Lower leg skin (tissue), 4 donors: Measurements from ENCODE around the gene P4HTM. TPM values are rescaled to one million over a fixed set of nuclear protein-coding genes. Genes with fewer than 3 reads are reported as not detected.

Experiments used
- DNase-seq, 2 donors: peaks; one replicate each; pipeline ENCODE4 v3.0.0-alpha.2; 2019; ENCODE audit warnings: low spot score in 2 of 2
- H3K4me3 ChIP-seq: fragments of 200-600 bp; sonication (generic); 2 replicates; pipeline ENCODE4 v1.5.1; 2017; ENCODE audit warnings: mild to moderate bottlenecking, low read depth; ENCODE audit not compliant: poor library complexity, severe bottlenecking
- POLR2A ChIP-seq, 2 donors: fragments of 450-650 bp; IDR thresholded peaks; one replicate each; pipeline ENCODE4 v1.6.1; 2016 to 2017; ENCODE audit warnings: antibody characterized with exemption in 2 of 2, mild to moderate bottlenecking in 1 of 2, moderate library complexity in 1 of 2
- WGBS, 2 donors: methylation state at CpG; one replicate each; pipeline ENCODE4 v1.1.5; 2018; 5-methylcytosine and 5-hydroxymethylcytosine counted together
- intact Hi-C: fragments of 100-400 bp; cut with DNase I; formaldehyde crosslinking; loops from one replicate; pipeline ENCODE4 v1.15.0; 2023; ENCODE audit warnings: low total_unique reads
- total RNA-seq, 4 donors: library from RNA; depleted of rRNA; stranded (reverse); fragments of >200 nt; gene quantifications; one replicate each; pipeline ENCODE4 v1.1.0, GENCODE V29; 2016
- TF ChIP-seq, protein P1 (sequence below), 3 donors: fragments of 450-650 bp; IDR thresholded peaks; one replicate each; pipeline ENCODE4 v1.5.1; 2016; ENCODE audit warnings: antibody characterized with exemption in 3 of 3, mild to moderate bottlenecking in 3 of 3, moderate library complexity in 2 of 3

Gene P4HTM
- total RNA-seq, 4 donors from 2014 or later, result 23.4 to 41.9 (median 36.0) TPM

GRCh38 chr3:48997102-48997635 is 7.1 kb downstream of the P4HTM start:
- DNase-seq, result no peak
- H3K4me3 ChIP-seq, result no peak overlapping the region
- no peak for TF ChIP-seq POLR2A (IDR thresholded peaks at IDR 0.05)
- TF ChIP-seq, protein P1, sequence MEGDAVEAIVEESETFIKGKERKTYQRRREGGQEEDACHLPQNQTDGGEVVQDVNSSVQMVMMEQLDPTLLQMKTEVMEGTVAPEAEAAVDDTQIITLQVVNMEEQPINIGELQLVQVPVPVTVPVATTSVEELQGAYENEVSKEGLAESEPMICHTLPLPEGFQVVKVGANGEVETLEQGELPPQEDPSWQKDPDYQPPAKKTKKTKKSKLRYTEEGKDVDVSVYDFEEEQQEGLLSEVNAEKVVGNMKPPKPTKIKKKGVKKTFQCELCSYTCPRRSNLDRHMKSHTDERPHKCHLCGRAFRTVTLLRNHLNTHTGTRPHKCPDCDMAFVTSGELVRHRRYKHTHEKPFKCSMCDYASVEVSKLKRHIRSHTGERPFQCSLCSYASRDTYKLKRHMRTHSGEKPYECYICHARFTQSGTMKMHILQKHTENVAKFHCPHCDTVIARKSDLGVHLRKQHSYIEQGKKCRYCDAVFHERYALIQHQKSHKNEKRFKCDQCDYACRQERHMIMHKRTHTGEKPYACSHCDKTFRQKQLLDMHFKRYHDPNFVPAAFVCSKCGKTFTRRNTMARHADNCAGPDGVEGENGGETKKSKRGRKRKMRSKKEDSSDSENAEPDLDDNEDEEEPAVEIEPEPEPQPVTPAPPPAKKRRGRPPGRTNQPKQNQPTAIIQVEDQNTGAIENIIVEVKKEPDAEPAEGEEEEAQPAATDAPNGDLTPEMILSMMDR (IDR thresholded peaks at IDR 0.05), result no peak
- intact Hi-C loops, result no loop called here
- 79 to 93% methylated on average over 7 to 8 of the region's 8 CpGs for WGBS, 2 donors

DNA sequence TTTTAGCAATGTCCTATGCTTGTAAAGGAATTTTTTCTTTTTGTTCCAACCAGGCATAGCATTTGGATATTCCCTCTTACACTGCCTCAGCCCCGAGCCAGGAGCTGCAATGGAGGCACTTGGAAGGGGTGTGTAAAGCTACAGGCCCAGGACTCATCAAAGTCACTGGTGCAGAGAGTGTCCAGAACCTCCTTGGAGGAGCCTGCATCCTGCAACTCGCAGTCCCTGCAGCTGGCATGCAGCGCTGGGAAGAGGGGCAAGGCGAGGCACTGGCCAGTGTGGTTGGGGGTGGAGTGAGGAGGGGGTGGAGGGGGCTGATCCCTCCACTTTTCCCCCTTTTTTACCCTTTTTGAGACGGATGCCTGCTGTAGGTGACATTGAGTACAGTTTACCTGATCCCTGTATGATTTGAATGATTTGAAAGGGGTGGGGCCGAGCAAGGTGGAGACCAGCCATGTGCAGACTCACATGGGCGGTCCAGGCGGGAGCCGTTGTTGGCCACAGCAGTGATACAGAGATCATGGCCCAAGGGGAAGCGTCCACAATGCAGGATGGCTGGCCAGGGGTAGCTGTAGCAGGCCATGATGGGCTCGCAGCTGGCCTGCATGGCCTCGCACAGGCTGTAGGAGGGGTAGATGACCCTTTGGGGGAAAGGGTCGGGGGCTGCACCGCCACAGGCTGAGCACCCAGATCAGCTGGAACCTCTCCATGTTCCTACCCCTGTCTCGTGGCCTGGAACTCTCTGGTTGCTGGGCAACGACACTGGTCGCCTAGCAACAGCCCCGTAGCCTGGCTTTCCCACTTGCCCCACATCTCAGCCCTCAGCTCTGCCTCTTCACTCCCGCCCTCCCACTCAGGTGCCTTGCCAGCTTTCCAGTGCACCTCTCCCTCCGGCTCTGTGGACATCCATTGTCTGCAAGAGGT is 7.9 kb downstream of the P4HTM start:
- no peak for DNase-seq
- intact Hi-C loops, result no loop called here
- 84 to 85% methylated on average over 20 of the region's 20 CpGs for WGBS, 2 donors
- no peak for TF ChIP-seq POLR2A (IDR thresholded peaks at IDR 0.05)
- TF ChIP-seq, protein P1 (IDR thresholded peaks at IDR 0.05), result no peak
- H3K4me3 ChIP-seq, result no peak overlapping the region

DNA sequence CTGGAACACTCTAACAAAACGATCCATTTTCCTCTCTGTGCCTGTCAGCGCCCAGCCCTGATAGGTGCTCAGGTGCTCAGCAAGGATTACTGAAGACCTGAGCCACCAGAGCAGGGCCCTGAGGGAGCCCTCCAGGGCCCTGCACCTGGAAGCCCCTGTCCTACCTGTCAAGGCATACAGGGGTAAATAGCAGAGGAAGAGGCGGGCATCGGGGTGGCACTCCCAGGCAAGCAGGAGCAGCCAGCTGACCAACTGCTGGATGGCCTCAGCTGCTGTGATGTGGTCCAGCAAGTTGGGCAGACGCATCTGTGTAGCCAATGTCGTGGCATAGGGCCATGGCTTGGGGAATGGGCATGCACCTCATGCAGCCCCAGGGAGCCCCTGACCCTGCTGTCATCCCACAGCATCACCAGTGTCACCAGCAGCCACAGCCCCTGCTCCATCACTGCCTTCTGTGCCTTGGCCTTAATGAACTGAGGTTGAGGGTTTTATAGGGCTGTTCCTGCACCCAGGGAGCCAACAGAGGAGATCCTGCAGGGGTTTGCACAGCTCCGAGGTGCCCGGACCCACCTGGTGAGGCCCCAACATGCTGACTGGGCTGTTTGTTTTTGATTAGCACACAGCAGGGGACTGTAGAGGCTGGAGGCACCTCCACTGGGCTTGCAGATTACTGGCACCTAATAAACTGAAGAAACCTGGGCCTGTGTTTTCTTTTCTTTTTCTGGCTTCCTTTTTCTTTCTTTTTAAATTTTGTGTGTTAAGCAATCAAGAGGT is 9.2 kb downstream of the P4HTM start:
- TF ChIP-seq POLR2A (IDR thresholded peaks at IDR 0.05), result no peak
- TF ChIP-seq, protein P1 (IDR thresholded peaks at IDR 0.05), result no peak
- H3K4me3 ChIP-seq, result no peak overlapping the region
- intact Hi-C loops, result no loop called here
- DNase-seq, result no peak
- 83% methylated on average over 7 to 8 of the region's 8 CpGs for WGBS, 2 donors

DNA sequence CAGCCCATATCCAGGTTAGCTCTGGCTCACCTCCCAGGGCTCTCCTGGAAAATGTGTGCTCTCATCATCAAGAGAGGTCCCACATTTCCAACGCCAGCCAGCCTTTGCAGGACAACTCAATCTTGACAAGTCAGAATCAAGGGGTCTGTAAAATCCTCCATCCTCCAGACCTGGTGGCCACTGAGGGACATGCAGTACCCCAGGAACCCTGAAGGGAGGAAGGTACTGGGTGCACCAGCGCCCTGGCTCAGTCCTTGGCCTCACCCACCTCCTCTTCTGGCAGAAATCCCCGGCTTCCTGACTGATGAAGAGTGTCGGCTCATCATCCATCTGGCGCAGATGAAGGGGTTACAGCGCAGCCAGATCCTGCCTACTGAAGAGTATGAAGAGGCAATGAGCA is 11.1 kb downstream of the P4HTM start:
- intact Hi-C loops, result no loop called here
- H3K4me3 ChIP-seq, result no peak overlapping the region
- WGBS, 2 donors, result 84 to 88% methylated on average over 5 to 6 of the region's 6 CpGs
- TF ChIP-seq, protein P1 (IDR thresholded peaks at IDR 0.05), result no peak
- TF ChIP-seq POLR2A (IDR thresholded peaks at IDR 0.05), result no peak
- no peak for DNase-seq

GRCh38 chr3:49004352-49005302 is 14.6 kb downstream of the P4HTM start:
- WGBS, 2 donors, result 83 to 86% methylated on average over 15 to 16 of the region's 16 CpGs
- intact Hi-C loops, result no loop called here
- no peak for DNase-seq
- H3K4me3 ChIP-seq, result no peak overlapping the region
- no peak for TF ChIP-seq POLR2A (IDR thresholded peaks at IDR 0.05)
- TF ChIP-seq, protein P1 (IDR thresholded peaks at IDR 0.05), result no peak
